Measurements from ENCODE around the gene MIA3. TPM values are rescaled to one million over a fixed set of nuclear protein-coding genes. Genes with fewer than 3 reads are reported as not detected.

Gene MIA3
- total and polyA plus RNA-seq, 2 of the 4 experiments (the other 2 are of a cell fraction): 35.0 to 45.4 TPM

- Histone ChIP-seq H4K20me1 (ENCODE audit: insufficient read depth, low read length) (no peaks in the 10 kb centered on the region), H3K27ac (ENCODE audit: insufficient read depth, low read length) (no peak overlapping the region), H3K9me3 (ENCODE audit: control insufficient read depth, insufficient read depth, low read length) (no peaks in the 10 kb centered on the region), H2BK15ac (ENCODE audit: low read depth, low read length) (no peak overlapping the region), H3K9me1 (ENCODE audit: insufficient read depth, low read length) (peaks cover 4% of the 10 kb centered on the region), H3K56ac (ENCODE audit: extremely low read depth, insufficient read depth, low read length) (no peak overlapping the region), H3K27me3 (ENCODE audit: control insufficient read depth, insufficient read depth, low read length) (no peaks in the 10 kb centered on the region), H3K4me1 (ENCODE audit: control insufficient read depth, insufficient read depth, low read length) (peaks cover 7% of the 10 kb centered on the region; the same call in 1 of the 2 replicates), H3K23ac (ENCODE audit: low read depth, low read length) (no peak overlapping the region), H2AK5ac (ENCODE audit: low read depth, low read length) (no peak overlapping the region), H3K4me3 (ENCODE audit: insufficient read depth, low read depth, low read length) (no peak overlapping the region), H2BK5ac (ENCODE audit: low read depth, low read length, poor library complexity, severe bottlenecking) (no peak overlapping the region), H3K9ac (ENCODE audit: low read depth, low read length) (no peak overlapping the region), H2AK9ac (replicated peaks; ENCODE audit: low read depth, low read length, poor library complexity) (no peak overlapping the region), H2BK120ac (ENCODE audit: low read depth, low read length) (no peak overlapping the region), H2BK20ac (ENCODE audit: low read depth, low read length) (no peak overlapping the region), H3K18ac (ENCODE audit: low read depth, low read length) (no peak overlapping the region), H3K4me2 (ENCODE audit: low read depth, low read length) (no peak overlapping the region), H2AFZ (replicated peaks; ENCODE audit: low read length, poor library complexity) (no peak overlapping the region), H3K4ac (ENCODE audit: low read depth, low read length) (no peak overlapping the region), H4K5ac (ENCODE audit: low read depth, low read length) (no peak overlapping the region), H4K91ac (ENCODE audit: insufficient read depth, low read depth, low read length) (no peak overlapping the region), H3K79me1 (ENCODE audit: low read depth in 1 of 2, low read length in 2 of 2) (peaks cover 0 to 3% of the 10 kb centered on the region in 2 experiments; a peak in 1 of 4 replicates), H4K8ac (ENCODE audit: low read depth in 2 of 2, low read length in 2 of 2) (no peak overlapping the region), H3K14ac (replicated peaks; ENCODE audit: low read depth, low read length) (no peak overlapping the region), H3K36me3 (ENCODE audit: control insufficient read depth, insufficient read depth, low read length) (peaks cover 22% of the 10 kb centered on the region)
- no TSS peak for BruUV-seq (replicated peaks)
- no peak for DNase-seq
- WGBS, 2 experiments (ENCODE audit: extremely low coverage in 2 of 2, insufficient read length in 1 of 2): no CpG with 5 or more reads among the region's 2 CpGs
- no peak for TF ChIP-seq CHD1 (IDR thresholded peaks at IDR 0.05; ENCODE audit: low read depth, low read length)
- TF ChIP-seq CEBPB (IDR thresholded peaks at IDR 0.05; ENCODE audit: low read depth, low read length): no peak
- no peak for TF ChIP-seq CTCF (conservative IDR thresholded peaks at IDR 0.05; ENCODE audit: low read depth, low read length)
- TF ChIP-seq BHLHE40 (IDR thresholded peaks at IDR 0.05; ENCODE audit: low read depth, low read length): no peak
- TF ChIP-seq USF2 (IDR thresholded peaks at IDR 0.05; ENCODE audit: low read depth, low read length): no peak
- no peak for TF ChIP-seq SMC3 (IDR thresholded peaks at IDR 0.05; ENCODE audit: low read depth, low read length)
- TF ChIP-seq MAFK (IDR thresholded peaks at IDR 0.05; ENCODE audit: low read depth, low read length): no peak
- TF ChIP-seq NFE2L2 (IDR thresholded peaks at IDR 0.05; ENCODE audit: low read depth, low read length): no peak
- TF ChIP-seq MXI1 (IDR thresholded peaks at IDR 0.05; ENCODE audit: borderline replicate concordance, low read depth, low read length): no peak
- no peak for TF ChIP-seq RCOR1 (IDR thresholded peaks at IDR 0.05; ENCODE audit: insufficient replicate concordance, low read length)
- no peak for TF ChIP-seq POLR2A (IDR thresholded peaks at IDR 0.05; ENCODE audit: low read depth, low read length)
- TF ChIP-seq RAD21 (IDR thresholded peaks at IDR 0.05; ENCODE audit: low read length): no peak
- no peak for TF ChIP-seq MAZ (IDR thresholded peaks at IDR 0.05; ENCODE audit: borderline replicate concordance, low read depth, low read length)
- TF ChIP-seq ELK1 (IDR thresholded peaks at IDR 0.05; ENCODE audit: borderline replicate concordance, low read depth, low read length): no peak
- no peak for TF ChIP-seq FOS (IDR thresholded peaks at IDR 0.05; ENCODE audit: low read depth, low read length)
- ChIA-PET CTCF (no interaction called here), POLR2A (ENCODE audit: unreplicated experiment) (no interaction called here)
- dilution Hi-C loops (cut with HindIII; ENCODE audit: low sequenced_read_pairs, unreplicated experiment): no loop called here
- intact Hi-C loops (cut with micrococcal nuclease): loop anchor here (5.0 kb wide), 1 partner anchor 745 kb away; no protein-coding TSS in a partner anchor
- ATAC-seq (ENCODE audit: low read depth): no peak
- in situ Hi-C loops (cut with MboI; ENCODE audit: low sequenced_read_pairs): loop anchor here (5.0 to 25.0 kb wide), 4 partner anchors 165 to 1170 kb away; partner anchors contain the start of gene DUSP10
Measured at GRCh38 chr1:222632749-222633148, 14.9 kb downstream of the MIA3 start.
